WTC11 (cell line): ENCODE results near the gene CCDC17. TPM values are rescaled to one million over a fixed set of nuclear protein-coding genes. Genes with fewer than 3 reads are reported as not detected.
A peak's percentile ranks its signal among the peaks of the same experiment; 100 is the strongest.

Source experiments
- ATAC-seq: fragments of 200-7000 bp; cut with Tn5 transposase; 2 replicates; pipeline ENCODE4 v1.10.0; 2021; ENCODE audit warnings: mild to moderate bottlenecking, moderate library complexity
- CTCF ChIA-PET: fragments of 300-600 bp; sonication (Branson Sonifier 250); formaldehyde crosslinking; loops from one replicate; lab custom pipeline; 2021; ENCODE audit warnings: antibody characterized with exemption; lab: Charles Lee
- POLR2A ChIA-PET: fragments of 350-600 bp; sonication (Branson Sonifier 250); formaldehyde crosslinking; loops from one replicate; lab custom pipeline; 2021; ENCODE audit warnings: antibody characterized with exemption; lab: Charles Lee
- DNase-seq: peaks from one replicate; pipeline ENCODE4 v3.0.0; 2021; ENCODE audit warnings: low spot score
- H3K27ac Mint-ChIP-seq: 2 replicates; pipeline ENCODE4 v1.8.0; 2021; ENCODE audit warnings: mixed read lengths
- H3K27me3 Mint-ChIP-seq: 2 replicates; pipeline ENCODE4 v1.8.0; 2021; ENCODE audit warnings: low read depth, mild to moderate bottlenecking, moderate library complexity, mixed read lengths
- H3K36me3 Mint-ChIP-seq: 2 replicates; pipeline ENCODE4 v1.8.0; 2021; ENCODE audit warnings: mixed read lengths
- H3K4me1 Mint-ChIP-seq: 2 replicates; pipeline ENCODE4 v1.8.0; 2022; ENCODE audit warnings: mixed read lengths
- H3K4me3 Mint-ChIP-seq: 2 replicates; pipeline ENCODE4 v1.8.0; 2021; ENCODE audit warnings: mild to moderate bottlenecking, moderate library complexity, mixed read lengths
- H3K9me3 Mint-ChIP-seq: 2 replicates; pipeline ENCODE4 v1.8.0; 2021; ENCODE audit warnings: mixed read lengths
- AR ChIP-seq: fragments of 250-450 bp; sonication (Bioruptor Pico); IDR thresholded peaks from 2 replicates; pipeline ENCODE4 v1.9.0; 2021; ENCODE audit warnings: mild to moderate bottlenecking
- CREM ChIP-seq: sonication (generic); formaldehyde crosslinking; IDR thresholded peaks from 2 replicates; pipeline ENCODE4 v1.8.1; 2022; ENCODE audit warnings: mild to moderate bottlenecking, missing genetic modification reagents, moderate library complexity
- E2F4 ChIP-seq: sonication (generic); formaldehyde crosslinking; IDR thresholded peaks from 2 replicates; pipeline ENCODE4 v1.8.1; 2022; ENCODE audit warnings: low read depth, mild to moderate bottlenecking, moderate library complexity, missing genetic modification reagents, borderline replicate concordance
- FOXP1 ChIP-seq: sonication (generic); formaldehyde crosslinking; IDR thresholded peaks from 2 replicates; pipeline ENCODE4 v1.8.0; 2022; ENCODE audit warnings: missing genetic modification reagents, mild to moderate bottlenecking, moderate library complexity, borderline replicate concordance
- IRF2 ChIP-seq: sonication (generic); formaldehyde crosslinking; IDR thresholded peaks from 2 replicates; pipeline ENCODE4 v1.8.0; 2022; ENCODE audit warnings: low read depth, missing genetic modification reagents, borderline replicate concordance
- JAZF1 ChIP-seq: fragments of 250-450 bp; sonication (Bioruptor Pico); IDR thresholded peaks from 2 replicates; pipeline ENCODE4 v1.9.0; 2021; ENCODE audit warnings: moderate library complexity, mild to moderate bottlenecking, inconsistent platforms
- NFATC4 ChIP-seq: fragments of 250-450 bp; sonication (Bioruptor Pico); IDR thresholded peaks from 2 replicates; pipeline ENCODE4 v1.9.0; 2021; ENCODE audit warnings: mild to moderate bottlenecking
- NR1H2 ChIP-seq: sonication (generic); formaldehyde crosslinking; IDR thresholded peaks from 2 replicates; pipeline ENCODE4 v1.9.0; 2021; ENCODE audit warnings: mild to moderate bottlenecking, moderate library complexity, missing genetic modification reagents
- PRRX2 ChIP-seq: fragments of 250-450 bp; sonication (Bioruptor Pico); IDR thresholded peaks from 2 replicates; pipeline ENCODE4 v1.8.0; 2021; ENCODE audit warnings: mild to moderate bottlenecking
- STAT6 ChIP-seq: sonication (generic); formaldehyde crosslinking; conservative IDR thresholded peaks from 2 replicates; pipeline ENCODE4 v1.8.1; 2023; ENCODE audit warnings: mild to moderate bottlenecking, low read depth, missing genetic modification reagents, moderate library complexity
- TCF7 ChIP-seq: sonication (generic); formaldehyde crosslinking; IDR thresholded peaks from 2 replicates; pipeline ENCODE4 v1.8.0; 2022; ENCODE audit warnings: mild to moderate bottlenecking, low read depth, missing genetic modification reagents, moderate library complexity
- ZNF219 ChIP-seq: sonication (generic); formaldehyde crosslinking; IDR thresholded peaks from 2 replicates; pipeline ENCODE4 v1.8.0; 2023; ENCODE audit warnings: missing genetic modification reagents, mild to moderate bottlenecking, borderline replicate concordance
- ZNF263 ChIP-seq: sonication (generic); formaldehyde crosslinking; IDR thresholded peaks from 2 replicates; pipeline ENCODE4 v1.8.1; 2022; ENCODE audit warnings: low read depth, mild to moderate bottlenecking, moderate library complexity, missing genetic modification reagents
- ZNF281 ChIP-seq: sonication (generic); formaldehyde crosslinking; IDR thresholded peaks from 2 replicates; pipeline ENCODE4 v1.8.0; 2023; ENCODE audit warnings: mild to moderate bottlenecking, missing genetic modification reagents
- ZNF416 ChIP-seq: fragments of 250-450 bp; sonication (Bioruptor Pico); IDR thresholded peaks from 2 replicates; pipeline ENCODE4 v1.9.0; 2021; ENCODE audit warnings: mild to moderate bottlenecking, inconsistent platforms
- ZNF532 ChIP-seq: fragments of 250-450 bp; sonication (Bioruptor Pico); IDR thresholded peaks from 2 replicates; pipeline ENCODE4 v1.9.0; 2021; ENCODE audit warnings: mild to moderate bottlenecking, borderline replicate concordance
- total RNA-seq: library from RNA; stranded (reverse); gene quantifications from 3 replicates; pipeline ENCODE4 v1.2.3, GENCODE V29; 2021

Gene CCDC17
- total RNA-seq, 1 experiment from 2014 or later, result 3.5 TPM

GRCh38 chr1:45620588-45621500 lies 3.0 kb downstream of the CCDC17 start:
- H3K36me3 Mint-ChIP-seq, result peaks cover 36% of the 10 kb centered on the region
- TF ChIP-seq ZNF263 (CRISPR knock-in tag) (no peak), NFATC4 (0 out of 2 replicates have a peak, but pooled peaks have one; percentile 3), CREM (CRISPR knock-in tag) (no peak), STAT6 (CRISPR knock-in tag) (no peak), ZNF219 (no peak)
- TF ChIP-seq, all 79 proteins: peak for 1
- ChIA-PET CTCF (interaction anchor here (1.2 kb wide), 1 partner anchor 602 kb away, joined by 3 read pairs; no protein-coding TSS in a partner anchor), POLR2A (interaction anchor here (0.6 kb wide), 1 partner anchor 18 kb away, joined by 3 read pairs; no protein-coding TSS in a partner anchor)
- Mint-ChIP-seq H3K27ac (peak overlapping the region; percentile 84; the same call in 1 of the 2 replicates), H3K27me3 (no peaks in the 10 kb centered on the region), H3K9me3 (no peaks in the 10 kb centered on the region), H3K4me3 (no peak overlapping the region), H3K4me1 (peaks cover 4% of the 10 kb centered on the region; the same call in 1 of the 2 replicates)
- DNase-seq (no peak), ATAC-seq (peak; percentile 2; the same call in 1 of the 2 replicates)

- Mint-ChIP-seq H3K27me3 (no peaks in the 10 kb centered on the region), H3K27ac (peak overlapping the region; percentile 84), H3K4me1 (peaks cover 4% of the 10 kb centered on the region; the same call in 1 of the 2 replicates), H3K9me3 (no peaks in the 10 kb centered on the region), H3K4me3 (no peak overlapping the region), H3K36me3 (peaks cover 46% of the 10 kb centered on the region)
- ChIA-PET CTCF (no interaction called here), POLR2A (interaction anchor here (0.5 kb wide), 1 partner anchor 226 kb away, joined by 3 read pairs; no protein-coding TSS in a partner anchor)
- ATAC-seq, result peak; percentile 9
- DNase-seq, result no peak
- TF ChIP-seq IRF2 (CRISPR knock-in tag), result no peak
- TF ChIP-seq FOXP1 (CRISPR knock-in tag), result peak; percentile 25; the same call in 1 of the 2 replicates
- no peak for TF ChIP-seq E2F4 (CRISPR knock-in tag)
- no peak for TF ChIP-seq TCF7
- peak; percentile 19; the same call in 1 of the 2 replicates for TF ChIP-seq AR (CRISPR knock-in tag)
- TF ChIP-seq JAZF1 (CRISPR knock-in tag), result no peak
- TF ChIP-seq ZNF416 (CRISPR knock-in tag), result no peak
- 0 out of 2 replicates have a peak, but pooled peaks have one; percentile 31 for TF ChIP-seq ZNF532
- TF ChIP-seq NR1H2 (CRISPR knock-in tag), result no peak
- no peak for TF ChIP-seq ZNF281 (CRISPR knock-in tag)
- TF ChIP-seq PRRX2 (CRISPR knock-in tag), result peak; percentile 75; the same call in 1 of the 2 replicates
- TF ChIP-seq, all 79 proteins: peak for 4
These were observed 4.5 kb downstream of the CCDC17 start for GRCh38 chr1:45619149-45619921.
